GM10266 (cell line): ENCODE measurements around the gene UBE2J2.
A peak's percentile ranks its signal among the peaks of the same experiment; 100 is the strongest.

Experiments
- DNase-seq: peaks from one replicate; pipeline ENCODE4 v3.0.0; 2012; ENCODE audit errors: extremely low spot score
- CTCF ChIP-seq: IDR thresholded peaks from 2 replicates; pipeline ENCODE4 v1.5.1; 2012; ENCODE audit warnings: mild to moderate bottlenecking, low read depth; ENCODE audit not compliant: control insufficient read depth, insufficient read depth; ENCODE audit errors: missing control alignments

Gene UBE2J2

GRCh38 chr1:1304331-1305299 is 31.0 kb upstream of the UBE2J2 start:
- no peak for DNase-seq
- no peak for TF ChIP-seq CTCF

- no peak for DNase-seq
- TF ChIP-seq CTCF: no peak
Observed at GRCh38 chr1:1303736-1304135, 30.1 kb upstream of the UBE2J2 start.

GRCh38 chr1:1302951-1303509 is 29.4 kb upstream of the UBE2J2 start:
- no peak for DNase-seq
- TF ChIP-seq CTCF: no peak

GRCh38 chr1:1302006-1302430 is 28.4 kb upstream of the UBE2J2 start:
- no peak for DNase-seq
- TF ChIP-seq CTCF: peak; percentile 52

- no peak for DNase-seq
- no peak for TF ChIP-seq CTCF
Observed at GRCh38 chr1:1300352-1300739, 26.7 kb upstream of the UBE2J2 start.

- TF ChIP-seq CTCF: peak; percentile 56
- DNase-seq: no peak
Observed at GRCh38 chr1:1299686-1300351, 26.2 kb upstream of the UBE2J2 start.
